Endothelial cell of umbilical vein (primary cell): Measurements from ENCODE around the gene CPNE1. TPM values are rescaled to one million over a fixed set of nuclear protein-coding genes. Genes with fewer than 3 reads are reported as not detected.

Experiments used
- BruUV-seq: library from RNA; stranded (reverse); fragments of 400-500 nt; replicated peaks from 2 replicates; lab custom pipeline; 2021; lab: Mats Ljungman, UMichigan
- CTCF ChIA-PET: fragments of 300-600, 350-600 bp; sonication (Branson Sonifier 250); formaldehyde crosslinking; loops from one replicate; lab custom pipeline; 2021; ENCODE audit warnings: antibody characterized with exemption, inconsistent platforms; lab: Charles Lee
- POLR2A ChIA-PET: fragments of 300-600, 350-600 bp; sonication (Branson Sonifier 250); formaldehyde crosslinking; loops from one replicate; lab custom pipeline; 2021; ENCODE audit warnings: antibody characterized with exemption, inconsistent platforms; lab: Charles Lee
- DNase-seq: peaks from one replicate; pipeline ENCODE4 v3.0.0-alpha.2; 2011; ENCODE audit warnings: low read depth, low spot score
- FAIRE-seq: peaks from 2 replicates; lab custom pipeline; 2011; peaks lifted over from hg19 to GRCh38; lab: Jason Lieb, UNC
- H2AFZ ChIP-seq: 2 replicates; pipeline ENCODE4 v1.6.0; 2012; ENCODE audit warnings: low read depth, low read length, control low read depth, inconsistent platforms
- H3K27ac ChIP-seq: 2 replicates; pipeline ENCODE4 v1.5.1; 2011; ENCODE audit warnings: low read depth, mild to moderate bottlenecking, control low read depth, low read length, moderate library complexity; ENCODE audit not compliant: insufficient read depth
- H3K27me3 ChIP-seq, 2 experiments: 2 replicates each; pipeline versions ENCODE4 v1.6.0 to v1.6.1; 2011; ENCODE audit warnings: low read length in 2 of 2, mixed read lengths in 1 of 2; ENCODE audit not compliant: control insufficient read depth in 2 of 2, insufficient read depth in 2 of 2
- H3K36me3 ChIP-seq, 2 experiments: 2 replicates in 1 of 2; 3 replicates in 1 of 2; pipeline ENCODE4 v1.5.1; 2011; ENCODE audit warnings: low read length in 2 of 2, mild to moderate bottlenecking in 1 of 2, moderate library complexity in 1 of 2; ENCODE audit not compliant: control insufficient read depth in 2 of 2, insufficient read depth in 2 of 2; ENCODE audit errors: extremely low read depth in 1 of 2
- H3K4me1 ChIP-seq: 3 replicates; pipeline ENCODE4 v1.5.1; 2011; ENCODE audit warnings: mild to moderate bottlenecking, low read length; ENCODE audit not compliant: control insufficient read depth, insufficient read depth; ENCODE audit errors: extremely low read depth
- H3K4me2 ChIP-seq: 2 replicates; pipeline ENCODE4 v1.6.1; 2011; ENCODE audit warnings: low read length, control low read depth, mixed read lengths; ENCODE audit not compliant: insufficient read depth
- H3K4me3 ChIP-seq, 3 experiments: fragments of 200-600 bp in 1 of 3; sonication (generic), shearing (Covaris generic) in 1 of 3; replicated peaks in 1 of 3; 2 replicates each; pipeline ENCODE4 v1.5.1; 2011 to 2016; ENCODE audit warnings: control low read depth in 3 of 3, low read length in 3 of 3, mild to moderate bottlenecking in 2 of 3, inconsistent platforms in 1 of 3, low read depth in 1 of 3, moderate library complexity in 1 of 3; ENCODE audit not compliant: insufficient read depth in 1 of 3
- H3K79me2 ChIP-seq: 2 replicates; pipeline ENCODE4 v1.6.0; 2012; ENCODE audit warnings: low read length, inconsistent platforms; ENCODE audit not compliant: control insufficient read depth, insufficient read depth
- H3K9ac ChIP-seq: replicated peaks from 2 replicates; pipeline ENCODE3; 2011; ENCODE audit warnings: low read length, control low read depth; ENCODE audit not compliant: insufficient read depth; ENCODE audit errors: extremely low read depth
- H3K9me1 ChIP-seq: replicated peaks from 3 replicates; pipeline ENCODE4 v1.6.0; 2011; ENCODE audit warnings: mild to moderate bottlenecking, low read length; ENCODE audit not compliant: control insufficient read depth, insufficient read depth; ENCODE audit errors: extremely low read depth
- H3K9me3 ChIP-seq: replicated peaks from 2 replicates; pipeline ENCODE4 v1.5.1; 2012; ENCODE audit warnings: low read length, inconsistent platforms; ENCODE audit not compliant: control insufficient read depth, insufficient read depth
- H4K20me1 ChIP-seq: replicated peaks from 2 replicates; pipeline ENCODE3; 2011; ENCODE audit warnings: mild to moderate bottlenecking, low read length; ENCODE audit not compliant: control insufficient read depth, insufficient read depth; ENCODE audit errors: extremely low read depth
- CTCF ChIP-seq, 2 donors: IDR thresholded peaks; 1 replicate in 1 of 2; 2 replicates in 1 of 2; pipeline ENCODE4 v1.5.1; 2011; ENCODE audit warnings: low read length in 2 of 2, mild to moderate bottlenecking in 2 of 2, moderate library complexity in 2 of 2, control low read depth in 1 of 2, inconsistent platforms in 1 of 2, low read depth in 1 of 2; ENCODE audit not compliant: insufficient read depth in 1 of 2; ENCODE audit errors: extremely low read depth in 1 of 2
- EZH2 ChIP-seq: IDR thresholded peaks from 2 replicates; pipeline ENCODE4 v1.6.1; 2012; ENCODE audit warnings: borderline replicate concordance, low read depth, mild to moderate bottlenecking, moderate library complexity, low read length, inconsistent platforms; ENCODE audit not compliant: severe bottlenecking
- FOS ChIP-seq: IDR thresholded peaks from 2 replicates; pipeline ENCODE4 v1.6.1; 2011; ENCODE audit warnings: mild to moderate bottlenecking, low read length, moderate library complexity, borderline replicate concordance; ENCODE audit not compliant: insufficient read depth
- GATA2 ChIP-seq: IDR thresholded peaks from 2 replicates; pipeline ENCODE4 v1.7.0; 2011; ENCODE audit warnings: low read depth, mild to moderate bottlenecking, moderate library complexity, mixed read lengths, low read length; ENCODE audit not compliant: insufficient read length, insufficient read depth
- JUN ChIP-seq: IDR thresholded peaks from 2 replicates; pipeline ENCODE4 v1.6.1; 2011; ENCODE audit warnings: borderline replicate concordance, low read depth; ENCODE audit not compliant: insufficient read length, insufficient read depth
- MAX ChIP-seq: IDR thresholded peaks from 2 replicates; pipeline ENCODE4 v1.6.1; 2011; ENCODE audit not compliant: insufficient read depth, insufficient read length
- MYC ChIP-seq: IDR thresholded peaks from one replicate; pipeline ENCODE4 v1.6.1; 2011; ENCODE audit warnings: mild to moderate bottlenecking, low read depth, low read length
- POLR2A ChIP-seq: IDR thresholded peaks from 2 replicates; pipeline ENCODE4 v1.6.1; 2012; ENCODE audit warnings: low read depth, mild to moderate bottlenecking, control low read depth, low read length
- POLR2AphosphoS5 ChIP-seq: IDR thresholded peaks from 2 replicates; pipeline ENCODE4 v1.6.1; 2012; ENCODE audit warnings: low read depth, mild to moderate bottlenecking, control low read depth, low read length, moderate library complexity; ENCODE audit not compliant: insufficient read depth
- dilution Hi-C: fragments of 300-500 bp; cut with MboI; formaldehyde crosslinking; loops from one replicate; pipeline ENCODE4 v1.15.0; 2019; ENCODE audit warnings: low sequenced_read_pairs; ENCODE audit not compliant: extremely low pct_ligation_motif_present
- intact Hi-C: fragments of 100-400 bp; cut with micrococcal nuclease; formaldehyde crosslinking; loops from one replicate; pipeline ENCODE4 v1.10.0; 2022
- polyA plus RNA-seq, 4 experiments: library from polyadenylated mRNA; depleted of rRNA in 3 of 4; stranded (reverse) in 3 of 4; unstranded in 1 of 4; fragments of >200 nt; gene quantifications; 2 replicates each; pipeline versions ENCODE4 v1.2.1 to v1.2.3, GENCODE V29; 2011 to 2012; ENCODE audit warnings: missing spikeins in 1 of 4
- total RNA-seq: library from RNA; stranded (reverse); gene quantifications from 2 replicates; pipeline ENCODE4 v1.2.3, GENCODE V29; 2021

Gene CPNE1
- total and polyA plus RNA-seq, 2 donors (not counting 3 experiments of a cell fraction or from before 2014, with no cell fraction given), result 244 to 316 TPM

GRCh38 chr20:35629427-35630145 lies 35.1 kb downstream of the CPNE1 start:
- ChIA-PET CTCF (no interaction called here), POLR2A (no interaction called here)
- H3K36me3 ChIP-seq, result peaks cover 6 to 43% of the 10 kb centered on the region in 2 experiments
- H3K9me3 ChIP-seq, result no peaks in the 10 kb centered on the region
- H3K4me2 ChIP-seq, result no peak overlapping the region
- H3K4me1 ChIP-seq, result no peaks in the 10 kb centered on the region
- no peak for DNase-seq
- no peaks in the 10 kb centered on the region for H3K9me1 ChIP-seq
- H3K9ac ChIP-seq, result no peak overlapping the region
- H3K4me3 ChIP-seq, result no peak overlapping the region
- H3K27ac ChIP-seq, result no peak overlapping the region
- no peaks in the 10 kb centered on the region for H3K27me3 ChIP-seq
- dilution Hi-C loops (no loop called here), intact Hi-C loops (no loop called here)
- TF ChIP-seq CTCF (IDR thresholded peaks at IDR 0.05; ENCODE audit: extremely low read depth in 1 of 2, insufficient read depth in 1 of 2, low read depth in 1 of 2, low read length in 2 of 2) (no peak), MYC (no peak), GATA2 (no peak), EZH2 (no peak), MAX (no peak), POLR2AphosphoS5 (no peak), JUN (no peak), FOS (no peak), POLR2A (no peak)
- FAIRE-seq, result no peak
- no peaks in the 10 kb centered on the region for H4K20me1 ChIP-seq
- H2AFZ ChIP-seq, result no peak overlapping the region
- no peaks in the 10 kb centered on the region for H3K79me2 ChIP-seq
- no TSS peak for BruUV-seq
